HEK293T (cell line): ENCODE data around the gene MAEA.

Source experiments
- ARNT ChIP-seq: fragments of 450-650 bp; IDR thresholded peaks from 2 replicates; pipeline ENCODE4 v1.6.1; 2017; ENCODE audit warnings: mild to moderate bottlenecking
- BHLHE40 ChIP-seq: fragments of 450-650 bp; IDR thresholded peaks from 2 replicates; pipeline ENCODE4 v1.6.1; 2016; ENCODE audit warnings: mild to moderate bottlenecking, moderate library complexity, borderline replicate concordance
- CTBP1 ChIP-seq: fragments of 450-650 bp; IDR thresholded peaks from 2 replicates; pipeline ENCODE4 v1.6.1; 2016; ENCODE audit warnings: borderline replicate concordance
- ELF4 ChIP-seq: fragments of 450-650 bp; IDR thresholded peaks from 2 replicates; pipeline ENCODE4 v1.6.1; 2017; ENCODE audit warnings: antibody characterized with exemption
- FOXK2 ChIP-seq: fragments of 450-650 bp; IDR thresholded peaks from 2 replicates; pipeline ENCODE4 v1.6.1; 2016; ENCODE audit warnings: mild to moderate bottlenecking
- FOXM1 ChIP-seq: fragments of 450-650 bp; IDR thresholded peaks from 2 replicates; pipeline ENCODE4 v1.6.1; 2017; ENCODE audit warnings: mild to moderate bottlenecking, borderline replicate concordance
- HDGF ChIP-seq: fragments of 450-650 bp; IDR thresholded peaks from 2 replicates; pipeline ENCODE4 v1.6.1; 2017; ENCODE audit warnings: antibody characterized with exemption, borderline replicate concordance
- L3MBTL2 ChIP-seq: fragments of 450-650 bp; conservative IDR thresholded peaks from 2 replicates; pipeline ENCODE4 v1.6.1; 2016; ENCODE audit warnings: mild to moderate bottlenecking
- NFRKB ChIP-seq: fragments of 450-650 bp; IDR thresholded peaks from 2 replicates; pipeline ENCODE4 v1.6.1; 2016; ENCODE audit warnings: mild to moderate bottlenecking, moderate library complexity
- PKNOX1 ChIP-seq: fragments of 450-650 bp; IDR thresholded peaks from 2 replicates; pipeline ENCODE4 v1.6.1; 2016
- SP1 ChIP-seq: fragments of 450-650 bp; IDR thresholded peaks from 2 replicates; pipeline ENCODE4 v1.6.1; 2017
- SUZ12 ChIP-seq: fragments of 450-650 bp; IDR thresholded peaks from 2 replicates; pipeline ENCODE4 v1.6.1; 2016; ENCODE audit warnings: mild to moderate bottlenecking
- TARDBP ChIP-seq: fragments of 450-650 bp; IDR thresholded peaks from 2 replicates; pipeline ENCODE4 v1.6.1; 2016
- ZNF384 ChIP-seq: fragments of 450-650 bp; IDR thresholded peaks from 2 replicates; pipeline ENCODE4 v1.6.1; 2016

GRCh38 chr4:1356181-1356998 is 66.7 kb downstream of the MAEA start:
- TF ChIP-seq SP1 = no peak
- TF ChIP-seq TARDBP = no peak
- no peak for TF ChIP-seq SUZ12
- TF ChIP-seq FOXM1 = no peak
- no peak for TF ChIP-seq FOXK2
- no peak for TF ChIP-seq ARNT
- no peak for TF ChIP-seq BHLHE40
- TF ChIP-seq NFRKB = no peak
- no peak for TF ChIP-seq ZNF384
- TF ChIP-seq HDGF = no peak
- TF ChIP-seq CTBP1 = no peak
- TF ChIP-seq PKNOX1 = no peak
- no peak for TF ChIP-seq ELF4
- no peak for TF ChIP-seq L3MBTL2
